ENCODE measurements around the gene CRMP1.

The CRMP1 gene

DNA sequence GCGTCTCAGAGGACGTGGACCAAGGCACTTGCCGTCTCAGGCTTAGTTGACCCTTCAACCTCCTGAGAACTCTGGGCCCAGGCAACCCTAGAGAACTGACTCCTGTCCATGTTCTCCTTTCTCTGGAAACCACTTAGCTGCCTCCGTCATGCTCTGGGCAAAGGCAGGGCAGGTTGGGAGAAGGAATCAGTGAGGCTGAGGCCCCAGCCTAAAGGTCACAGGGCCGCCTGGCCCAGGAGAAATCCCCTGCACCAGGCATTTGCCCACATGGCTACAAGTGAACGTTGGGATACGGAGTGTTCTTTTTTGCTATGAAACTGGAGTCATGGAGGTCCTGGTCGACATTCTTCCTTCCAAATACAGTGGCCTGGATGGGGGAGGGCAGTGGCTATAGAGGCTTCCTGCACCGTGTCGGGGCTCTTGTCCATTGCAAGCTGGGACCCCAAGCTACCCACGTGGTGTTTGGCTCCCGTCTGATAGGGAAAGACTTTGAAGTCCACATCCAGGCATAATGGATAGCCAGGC lies 76.0 kb downstream of the CRMP1 start:
- no peak for DNase-seq
- no peaks in the 10 kb centered on the region for H3K27me3 ChIP-seq (ENCODE audit: insufficient read depth, low read length, poor library complexity)
- H3K4me2 ChIP-seq (ENCODE audit: insufficient read depth, low read length): no peak overlapping the region
- no peak for TF ChIP-seq EZH2 (IDR thresholded peaks at IDR 0.05; ENCODE audit: borderline replicate concordance, low read depth, low read length, severe bottlenecking)
- TF ChIP-seq, protein P1, sequence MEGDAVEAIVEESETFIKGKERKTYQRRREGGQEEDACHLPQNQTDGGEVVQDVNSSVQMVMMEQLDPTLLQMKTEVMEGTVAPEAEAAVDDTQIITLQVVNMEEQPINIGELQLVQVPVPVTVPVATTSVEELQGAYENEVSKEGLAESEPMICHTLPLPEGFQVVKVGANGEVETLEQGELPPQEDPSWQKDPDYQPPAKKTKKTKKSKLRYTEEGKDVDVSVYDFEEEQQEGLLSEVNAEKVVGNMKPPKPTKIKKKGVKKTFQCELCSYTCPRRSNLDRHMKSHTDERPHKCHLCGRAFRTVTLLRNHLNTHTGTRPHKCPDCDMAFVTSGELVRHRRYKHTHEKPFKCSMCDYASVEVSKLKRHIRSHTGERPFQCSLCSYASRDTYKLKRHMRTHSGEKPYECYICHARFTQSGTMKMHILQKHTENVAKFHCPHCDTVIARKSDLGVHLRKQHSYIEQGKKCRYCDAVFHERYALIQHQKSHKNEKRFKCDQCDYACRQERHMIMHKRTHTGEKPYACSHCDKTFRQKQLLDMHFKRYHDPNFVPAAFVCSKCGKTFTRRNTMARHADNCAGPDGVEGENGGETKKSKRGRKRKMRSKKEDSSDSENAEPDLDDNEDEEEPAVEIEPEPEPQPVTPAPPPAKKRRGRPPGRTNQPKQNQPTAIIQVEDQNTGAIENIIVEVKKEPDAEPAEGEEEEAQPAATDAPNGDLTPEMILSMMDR (IDR thresholded peaks at IDR 0.05; ENCODE audit: borderline replicate concordance, extremely low read depth, low read length, poor library complexity, severe bottlenecking): no peak
- H3K79me2 ChIP-seq (ENCODE audit: insufficient read depth, low read length): no peaks in the 10 kb centered on the region
- ATAC-seq (ENCODE audit: insufficient read depth, low read depth): no peak
- no peaks in the 10 kb centered on the region for H4K20me1 ChIP-seq (ENCODE audit: insufficient read depth, low read length)
- H3K27ac ChIP-seq (ENCODE audit: low read length): no peak overlapping the region
- H3K4me1 ChIP-seq (ENCODE audit: insufficient read depth, low read length): no peaks in the 10 kb centered on the region
- no peak overlapping the region for H2AFZ ChIP-seq (ENCODE audit: low read depth, low read length)
- no peak overlapping the region for H3K4me3 ChIP-seq (ENCODE audit: low read depth in 1 of 2, low read length in 2 of 2)
- H3K36me3 ChIP-seq (ENCODE audit: insufficient read depth, low read length): no peaks in the 10 kb centered on the region
- H3K9ac ChIP-seq (ENCODE audit: low read depth, low read length): no peak overlapping the region
- no peaks in the 10 kb centered on the region for H3K9me3 ChIP-seq (ENCODE audit: insufficient read depth, low read length, severe bottlenecking)

DNA sequence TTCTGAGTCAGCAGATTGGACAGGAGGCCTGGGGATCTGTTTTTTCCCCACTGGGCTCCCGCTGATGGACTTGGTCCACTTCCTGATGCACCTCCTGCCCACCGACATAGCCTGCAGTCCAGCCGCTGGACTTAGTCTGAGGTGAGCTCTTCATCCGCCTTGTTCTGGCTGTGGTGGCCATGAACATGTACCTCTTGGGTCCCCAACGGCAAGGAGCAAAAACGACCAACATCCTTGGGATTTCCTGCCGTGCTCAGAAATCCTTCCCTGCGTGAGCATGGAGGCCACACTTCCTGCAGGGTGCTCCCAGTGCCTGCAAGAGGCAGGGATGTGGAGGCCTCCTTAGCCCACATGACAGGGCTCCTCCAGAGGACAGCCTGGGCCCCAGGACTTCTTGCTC lies 76.8 kb downstream of the CRMP1 start:
- no peak overlapping the region for H2AFZ ChIP-seq (ENCODE audit: low read depth, low read length)
- DNase-seq: no peak
- H3K4me2 ChIP-seq (ENCODE audit: insufficient read depth, low read length): no peak overlapping the region
- H3K36me3 ChIP-seq (ENCODE audit: insufficient read depth, low read length): no peaks in the 10 kb centered on the region
- no peaks in the 10 kb centered on the region for H3K27me3 ChIP-seq (ENCODE audit: insufficient read depth, low read length, poor library complexity)
- H3K4me3 ChIP-seq (ENCODE audit: low read depth in 1 of 2, low read length in 2 of 2): no peak overlapping the region
- H4K20me1 ChIP-seq (ENCODE audit: insufficient read depth, low read length): no peaks in the 10 kb centered on the region
- no peak overlapping the region for H3K9ac ChIP-seq (ENCODE audit: low read depth, low read length)
- H3K27ac ChIP-seq (ENCODE audit: low read length): no peak overlapping the region
- no peaks in the 10 kb centered on the region for H3K9me3 ChIP-seq (ENCODE audit: insufficient read depth, low read length, severe bottlenecking)
- H3K79me2 ChIP-seq (ENCODE audit: insufficient read depth, low read length): no peaks in the 10 kb centered on the region
- ATAC-seq (ENCODE audit: insufficient read depth, low read depth): no peak
- TF ChIP-seq, protein P1 (IDR thresholded peaks at IDR 0.05; ENCODE audit: borderline replicate concordance, extremely low read depth, low read length, poor library complexity, severe bottlenecking): no peak
- no peak for TF ChIP-seq EZH2 (IDR thresholded peaks at IDR 0.05; ENCODE audit: borderline replicate concordance, low read depth, low read length, severe bottlenecking)
- H3K4me1 ChIP-seq (ENCODE audit: insufficient read depth, low read length): no peaks in the 10 kb centered on the region

DNA sequence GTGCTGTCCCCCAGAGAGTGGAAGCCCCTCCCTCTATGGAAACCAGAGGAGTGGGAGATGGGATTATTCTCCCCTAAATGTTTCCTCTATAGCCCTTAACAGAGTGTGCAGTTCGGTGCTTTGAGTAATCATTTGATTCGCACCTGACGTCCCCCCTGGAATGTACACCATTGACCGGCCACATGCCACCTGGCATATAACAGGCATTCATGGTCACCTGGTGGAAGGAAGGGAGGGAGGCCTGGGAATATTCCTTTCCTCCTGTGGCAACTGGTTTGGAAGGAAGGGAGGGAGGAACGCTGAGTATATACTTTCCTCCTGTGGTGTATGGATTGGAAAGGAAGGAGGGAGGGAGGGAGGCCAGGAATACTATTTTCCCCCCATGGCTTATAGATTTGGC lies 77.2 kb downstream of the CRMP1 start:
- no peak overlapping the region for H3K9ac ChIP-seq (ENCODE audit: low read depth, low read length)
- H2AFZ ChIP-seq (ENCODE audit: low read depth, low read length): no peak overlapping the region
- no peak for TF ChIP-seq EZH2 (IDR thresholded peaks at IDR 0.05; ENCODE audit: borderline replicate concordance, low read depth, low read length, severe bottlenecking)
- DNase-seq (no peak), ATAC-seq (ENCODE audit: insufficient read depth, low read depth) (no peak)
- no peaks in the 10 kb centered on the region for H4K20me1 ChIP-seq (ENCODE audit: insufficient read depth, low read length)
- H3K79me2 ChIP-seq (ENCODE audit: insufficient read depth, low read length): no peaks in the 10 kb centered on the region
- no peaks in the 10 kb centered on the region for H3K4me1 ChIP-seq (ENCODE audit: insufficient read depth, low read length)
- H3K27ac ChIP-seq (ENCODE audit: low read length): no peak overlapping the region
- no peak overlapping the region for H3K4me3 ChIP-seq (ENCODE audit: low read depth in 1 of 2, low read length in 2 of 2)
- H3K36me3 ChIP-seq (ENCODE audit: insufficient read depth, low read length): no peaks in the 10 kb centered on the region
- no peaks in the 10 kb centered on the region for H3K27me3 ChIP-seq (ENCODE audit: insufficient read depth, low read length, poor library complexity)
- no peak overlapping the region for H3K4me2 ChIP-seq (ENCODE audit: insufficient read depth, low read length)
- no peaks in the 10 kb centered on the region for H3K9me3 ChIP-seq (ENCODE audit: insufficient read depth, low read length, severe bottlenecking)

DNA sequence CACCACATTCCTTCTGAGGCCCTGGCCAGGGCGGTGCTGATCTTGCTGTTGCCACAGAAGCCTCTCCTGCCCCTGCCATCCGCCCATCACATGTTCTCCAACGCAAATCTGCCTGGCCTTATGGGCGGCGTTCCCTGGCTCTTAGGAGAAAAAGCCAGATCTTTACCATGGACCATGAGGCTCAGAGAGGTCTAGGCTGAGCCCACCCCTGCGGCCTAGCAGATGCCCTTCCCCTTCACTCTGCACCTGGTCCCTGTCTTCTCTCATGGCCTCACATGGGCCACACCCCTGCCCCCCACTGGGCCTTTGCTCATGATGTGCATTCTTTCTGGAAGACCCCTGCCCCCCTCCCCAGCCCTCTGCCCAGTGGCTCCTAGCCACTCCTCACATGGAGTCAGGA lies 78.5 kb downstream of the CRMP1 start:
- DNase-seq (no peak), ATAC-seq (ENCODE audit: insufficient read depth, low read depth) (no peak)
- Histone ChIP-seq H4K20me1 (ENCODE audit: insufficient read depth, low read length) (no peaks in the 10 kb centered on the region), H3K9me3 (ENCODE audit: insufficient read depth, low read length, severe bottlenecking) (no peaks in the 10 kb centered on the region), H3K4me3 (ENCODE audit: low read depth in 1 of 2, low read length in 2 of 2) (no peak overlapping the region), H2AFZ (ENCODE audit: low read depth, low read length) (no peak overlapping the region), H3K27ac (ENCODE audit: low read length) (no peak overlapping the region), H3K9ac (ENCODE audit: low read depth, low read length) (no peak overlapping the region), H3K36me3 (ENCODE audit: insufficient read depth, low read length) (no peaks in the 10 kb centered on the region), H3K79me2 (ENCODE audit: insufficient read depth, low read length) (no peaks in the 10 kb centered on the region), H3K27me3 (ENCODE audit: insufficient read depth, low read length, poor library complexity) (no peaks in the 10 kb centered on the region), H3K4me1 (ENCODE audit: insufficient read depth, low read length) (no peaks in the 10 kb centered on the region), H3K4me2 (ENCODE audit: insufficient read depth, low read length) (no peak overlapping the region)
- TF ChIP-seq EZH2 (IDR thresholded peaks at IDR 0.05; ENCODE audit: borderline replicate concordance, low read depth, low read length, severe bottlenecking): no peak
- TF ChIP-seq, protein P1 (IDR thresholded peaks at IDR 0.05; ENCODE audit: borderline replicate concordance, extremely low read depth, low read length, poor library complexity, severe bottlenecking): no peak
